Central memory CD4-positive, alpha-beta T cell (primary cell): Measurements from ENCODE around the gene LRP10.
"Not testable (repeated sequence)": the region's sequence is repeated elsewhere in the genome, so short reads cannot be mapped to it uniquely, and the experiment has no call there.

Experiments
- DNase-seq: peaks from one replicate; pipeline ENCODE4 v3.0.0; 2022
- total RNA-seq, 3 experiments: gene quantifications; one replicate each; lab custom pipeline; 2026; lab: John Stamatoyannopoulos, UW

The LRP10 gene
- total RNA-seq = 85.8 to 250 (median 128) reads per million in 3 experiments

GRCh38 chr14:22871224-22872032 is at the start of gene LRP10:
Gene LRP10, plus strand, starts transcription at chr14:22871740. Its CDS starts 564 bp downstream, at chr14:22872304.
- DNase-seq = peak; percentile 76

- DNase-seq = no peak
Measured at GRCh38 chr14:22822016-22822570, 49.4 kb upstream of the LRP10 start.

GRCh38 chr14:22822571-22823098 is 48.9 kb upstream of the LRP10 start:
- peak; percentile 56 for DNase-seq

- no peak for DNase-seq
Measured at GRCh38 chr14:22824711-22825359, 46.7 kb upstream of the LRP10 start.

GRCh38 chr14:22829076-22829660 is 42.4 kb upstream of the LRP10 start:
- DNase-seq = not testable (repeated sequence)

- peak; percentile 87 for DNase-seq
Measured at GRCh38 chr14:22829661-22830442, 41.7 kb upstream of the LRP10 start, which contains the start of gene MRPL52. Gene MRPL52, plus strand, starts transcription at chr14:22829887. Its CDS starts 26 bp downstream, at chr14:22829913.

GRCh38 chr14:22830443-22831010 is 41.0 kb upstream of the LRP10 start:
- DNase-seq = no peak

- no peak for DNase-seq
Measured at GRCh38 chr14:22835505-22835904, 36.0 kb upstream of the LRP10 start.

GRCh38 chr14:22836301-22837113 is 35.0 kb upstream of the LRP10 start, which contains the start of gene MMP14:
Gene MMP14, plus strand, starts transcription at chr14:22836585. Its CDS starts 233 bp downstream, at chr14:22836818.
- DNase-seq = no peak

GRCh38 chr14:22837114-22837749 is 34.3 kb upstream of the LRP10 start:
- DNase-seq = no peak

GRCh38 chr14:22837750-22838538 is 33.6 kb upstream of the LRP10 start:
- no peak for DNase-seq

- no peak for DNase-seq
Measured at GRCh38 chr14:22838631-22839041, 32.9 kb upstream of the LRP10 start.

- DNase-seq = no peak
Measured at GRCh38 chr14:22839159-22839779, 32.3 kb upstream of the LRP10 start.

- DNase-seq = no peak
Measured at GRCh38 chr14:22841311-22841710, 30.2 kb upstream of the LRP10 start.

- no peak for DNase-seq
Measured at GRCh38 chr14:22841769-22842168, 29.8 kb upstream of the LRP10 start.

GRCh38 chr14:22842211-22843122 is 29.1 kb upstream of the LRP10 start:
- DNase-seq = no peak

- no peak for DNase-seq
Measured at GRCh38 chr14:22843123-22843925, 28.2 kb upstream of the LRP10 start.
